ENCODE data around the gene DHRS11. TPM values are rescaled to one million over a fixed set of nuclear protein-coding genes. Genes with fewer than 3 reads are reported as not detected.

Gene DHRS11
- total and polyA plus RNA-seq, 2 of the 8 experiments (the other 6 are each of a cell fraction or from before 2014, with no cell fraction given), result 29.5 to 63.3 TPM

DNA sequence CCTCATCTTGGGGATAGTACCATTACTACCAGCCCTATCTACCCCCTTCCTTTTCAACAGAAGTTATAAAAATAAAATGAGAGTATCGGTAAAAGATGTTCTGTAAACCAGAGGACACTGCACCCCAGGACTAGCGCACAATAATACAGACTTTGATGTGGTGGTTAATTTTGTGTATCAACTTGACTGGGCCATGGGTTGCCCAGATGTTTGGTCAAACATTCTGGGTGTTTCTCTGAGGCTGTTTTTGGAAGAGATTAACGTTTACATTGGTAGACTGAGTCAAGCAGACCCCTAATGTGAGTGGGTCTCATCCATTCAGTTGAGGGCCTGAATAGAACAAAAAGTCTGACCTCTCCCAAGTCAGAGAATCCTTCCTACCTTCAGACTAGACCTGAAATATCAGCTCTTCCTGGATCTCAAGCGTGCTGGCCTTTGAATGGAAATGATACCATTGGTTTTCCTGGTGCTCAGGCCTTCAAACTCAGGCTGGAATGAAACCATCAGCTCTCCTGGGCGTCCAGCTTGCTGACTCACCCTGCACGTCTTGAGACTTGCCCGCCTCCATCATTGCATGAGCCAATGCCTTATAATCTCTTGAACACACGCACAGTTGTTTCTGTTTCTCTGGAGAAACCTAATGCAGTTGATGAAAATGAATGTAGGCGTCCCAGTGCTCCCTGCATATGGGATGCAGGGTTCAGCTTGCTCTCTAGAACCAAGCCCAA, 19.8 kb downstream of the DHRS11 start:
- Histone ChIP-seq H3K27me3 (replicated peaks in 1 of 4; ENCODE audit: control insufficient read depth in 3 of 4, extremely low read depth in 1 of 4, insufficient read depth in 3 of 4, low read length in 3 of 4) (no peaks in the 10 kb centered on the region), H3K27ac (ENCODE audit: low read depth, low read length) (no peak overlapping the region), H4K91ac (replicated peaks; ENCODE audit: insufficient read length, low read length) (no peak overlapping the region), H3K9me3 (ENCODE audit: insufficient read depth in 2 of 2, low read depth in 1 of 2, low read length in 1 of 2) (no peaks in the 10 kb centered on the region), H2BK15ac (ENCODE audit: low read length) (no peak overlapping the region), H3K79me1 (ENCODE audit: low read depth, low read length) (no peaks in the 10 kb centered on the region; the same call in 1 of the 2 replicates), H2AK5ac (ENCODE audit: low read depth, low read length) (no peak overlapping the region), H2BK5ac (ENCODE audit: low read depth, low read length) (no peak overlapping the region), H3K18ac (ENCODE audit: extremely low read depth, low read length) (no peak overlapping the region), H3K14ac (ENCODE audit: insufficient read length) (no peak overlapping the region), H4K8ac (ENCODE audit: extremely low read depth, insufficient read depth, low read length) (no peak overlapping the region), H3K36me3 (ENCODE audit: control insufficient read depth in 2 of 4, insufficient read depth in 4 of 4, low read length in 3 of 4) (0 out of 8 replicates have a peak, but pooled peaks cover 0 to 3% (median 0%) of the 10 kb centered on the region in 4 experiments), H3K4me3 (ENCODE audit: extremely low read depth in 1 of 4, insufficient read depth in 2 of 4, low read depth in 3 of 4, low read length in 4 of 4) (no peak overlapping the region), H3K4me2 (ENCODE audit: insufficient read depth in 1 of 2, low read depth in 2 of 2, low read length in 2 of 2) (no peak overlapping the region), H4K5ac (ENCODE audit: insufficient read length, low read depth, low read length) (no peak overlapping the region), H3K23me2 (ENCODE audit: low read depth, low read length) (no peaks in the 10 kb centered on the region), H3K23ac (ENCODE audit: insufficient read length) (no peak overlapping the region), H3K4me1 (replicated peaks in 1 of 4; ENCODE audit: control insufficient read depth in 3 of 4, insufficient read depth in 4 of 4, low read length in 3 of 4) (peaks cover 9 to 20% (median 16%) of the 10 kb centered on the region in 4 experiments), H3K4ac (replicated peaks; ENCODE audit: insufficient read length, low read depth, low read length) (no peak overlapping the region), H3K56ac (replicated peaks; ENCODE audit: insufficient read length, low read depth, low read length) (no peak overlapping the region), H3K9ac (replicated peaks in 1 of 4; ENCODE audit: extremely low read depth in 1 of 4, low read depth in 3 of 4, low read length in 3 of 4) (no peak overlapping the region), H2BK20ac (ENCODE audit: low read length) (no peak overlapping the region), H4K20me1 (replicated peaks in 1 of 2; ENCODE audit: control insufficient read depth in 1 of 2, insufficient read depth in 2 of 2, low read length in 2 of 2) (peaks cover 2 to 3% of the 10 kb centered on the region in 2 experiments), H2AFZ (ENCODE audit: low read length) (no peak overlapping the region), H2BK12ac (ENCODE audit: low read depth, low read length) (no peak overlapping the region), H3K79me2 (ENCODE audit: control insufficient read depth in 1 of 2, insufficient read depth in 2 of 2, low read length in 2 of 2) (0 out of 4 replicates have a peak, but pooled peaks cover 0 to 2% of the 10 kb centered on the region in 2 experiments), H2BK120ac (replicated peaks; ENCODE audit: low read depth, low read length) (no peak overlapping the region)
- DNase-seq (ENCODE audit: low read depth in 1 of 2, low spot score in 2 of 2) (no peak), FAIRE-seq (no peak)
- CTCF ChIA-PET (ENCODE audit: partially characterized antibody), result interaction anchor here (1.2 to 9.9 kb wide), 9 partner anchors 9 to 628 kb away, joined by 3 to 122 read pairs (median 4); partner anchors contain the start of gene MRM1
- POLR2A ChIA-PET (ENCODE audit: partially characterized antibody), result interaction anchor here (0.7 to 6.3 kb wide), 3 partner anchors 11 to 67 kb away, joined by 3 to 50 read pairs (median 3); partner anchors contain the start of genes GGNBP2 and MRM1
- 93% methylated on average over 9 of the region's 9 CpGs; no CpG with 5 or more reads in 1 of the 2 experiments for WGBS, 2 experiments (ENCODE audit: extremely low coverage in 1 of 2, insufficient coverage in 1 of 2, insufficient read length in 1 of 2, insufficient replicate concordance in 2 of 2, low coverage in 1 of 2, low lambda C conversion rate in 2 of 2, missing lambda C conversion rate in 1 of 2)
- TF ChIP-seq TAF1 (IDR thresholded peaks at IDR 0.05; ENCODE audit: low read depth, low read length) (no peak), SAP30 (IDR thresholded peaks at IDR 0.05; ENCODE audit: insufficient read depth, insufficient replicate concordance, low read length) (no peak), RBBP5 (IDR thresholded peaks at IDR 0.05; ENCODE audit: borderline replicate concordance, low read depth, low read length) (no peak), GABPA (IDR thresholded peaks at IDR 0.05; ENCODE audit: borderline replicate concordance, insufficient read depth, low read length) (no peak), GTF2F1 (IDR thresholded peaks at IDR 0.05; ENCODE audit: borderline replicate concordance, low read depth, low read length) (no peak), EP300 (IDR thresholded peaks at IDR 0.05; ENCODE audit: borderline replicate concordance in 1 of 2, low read depth in 2 of 2, low read length in 2 of 2) (no peak), YY1 (IDR thresholded peaks at IDR 0.05; ENCODE audit: low read depth, low read length) (no peak)
- TF ChIP-seq, protein P1, sequence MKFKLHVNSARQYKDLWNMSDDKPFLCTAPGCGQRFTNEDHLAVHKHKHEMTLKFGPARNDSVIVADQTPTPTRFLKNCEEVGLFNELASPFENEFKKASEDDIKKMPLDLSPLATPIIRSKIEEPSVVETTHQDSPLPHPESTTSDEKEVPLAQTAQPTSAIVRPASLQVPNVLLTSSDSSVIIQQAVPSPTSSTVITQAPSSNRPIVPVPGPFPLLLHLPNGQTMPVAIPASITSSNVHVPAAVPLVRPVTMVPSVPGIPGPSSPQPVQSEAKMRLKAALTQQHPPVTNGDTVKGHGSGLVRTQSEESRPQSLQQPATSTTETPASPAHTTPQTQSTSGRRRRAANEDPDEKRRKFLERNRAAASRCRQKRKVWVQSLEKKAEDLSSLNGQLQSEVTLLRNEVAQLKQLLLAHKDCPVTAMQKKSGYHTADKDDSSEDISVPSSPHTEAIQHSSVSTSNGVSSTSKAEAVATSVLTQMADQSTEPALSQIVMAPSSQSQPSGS (IDR thresholded peaks at IDR 0.05; ENCODE audit: low read length), result no peak
- TF ChIP-seq, protein P2, sequence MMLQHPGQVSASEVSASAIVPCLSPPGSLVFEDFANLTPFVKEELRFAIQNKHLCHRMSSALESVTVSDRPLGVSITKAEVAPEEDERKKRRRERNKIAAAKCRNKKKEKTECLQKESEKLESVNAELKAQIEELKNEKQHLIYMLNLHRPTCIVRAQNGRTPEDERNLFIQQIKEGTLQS (IDR thresholded peaks at IDR 0.05; ENCODE audit: insufficient read depth, low read depth, low read length), result no peak
